Measurements from ENCODE around the gene BLVRA. TPM values are rescaled to one million over a fixed set of nuclear protein-coding genes. Genes with fewer than 3 reads are reported as not detected.

The BLVRA gene
- total RNA-seq, 1 experiment from 2014 or later = 40.7 TPM

DNA sequence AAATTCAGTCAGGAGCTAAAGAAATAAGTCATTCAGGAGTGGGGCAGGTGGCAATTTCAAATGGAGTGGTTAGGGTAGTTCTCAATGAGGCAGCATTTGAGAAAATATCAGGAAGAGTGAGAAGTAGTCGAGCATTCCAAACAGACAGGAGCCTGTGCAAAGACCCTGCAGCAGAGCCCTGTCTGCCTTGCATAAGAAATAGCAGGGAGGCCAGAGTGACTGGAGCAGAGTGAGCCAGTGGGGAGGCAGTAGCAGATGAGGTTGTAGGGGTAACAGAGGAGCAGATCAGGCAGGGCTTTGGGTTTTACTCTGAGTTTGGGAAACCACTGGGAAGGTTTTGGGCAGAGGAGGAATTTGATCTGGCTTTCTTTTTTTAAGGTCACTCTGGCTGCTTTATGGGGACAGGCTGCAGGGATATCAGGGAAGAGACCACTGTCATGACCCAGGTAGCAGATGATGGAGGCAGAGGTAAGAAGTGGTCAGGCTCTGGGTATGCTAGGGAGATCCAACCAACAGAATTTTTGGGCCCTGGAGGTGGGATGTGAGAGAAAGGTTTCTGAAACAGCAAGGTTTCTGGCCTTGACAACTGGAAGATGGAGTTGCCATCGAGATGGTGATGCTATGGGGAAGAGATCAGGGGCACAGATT is 1.3 kb upstream of the BLVRA start:
- Histone ChIP-seq H3K4me2 (ENCODE audit: insufficient read depth, insufficient read length, low read length) (peak overlapping the region; percentile 76), H3K9ac (ENCODE audit: extremely low read depth, insufficient read length, low read length) (no peak overlapping the region), H3K23ac (ENCODE audit: insufficient read length, low read depth, low read length) (no peak overlapping the region), H2BK120ac (ENCODE audit: low read depth, low read length, poor library complexity, severe bottlenecking) (no peak overlapping the region), H3K27ac (ENCODE audit: insufficient read length, low read depth, low read length) (no peak overlapping the region), H2BK15ac (ENCODE audit: low read depth, low read length) (no peak overlapping the region), H3K9me3 (ENCODE audit: control insufficient read depth, low read depth, low read length) (no peaks in the 10 kb centered on the region), H3T11ph (ENCODE audit: low read length) (no peak overlapping the region), H2BK20ac (ENCODE audit: low read depth, low read length, poor library complexity, severe bottlenecking) (no peak overlapping the region), H4K8ac (replicated peaks; ENCODE audit: insufficient read length, low read depth, low read length) (no peak overlapping the region), H2BK5ac (ENCODE audit: insufficient read length, low read length) (no peak overlapping the region), H3K18ac (ENCODE audit: insufficient read length, low read depth, low read length) (no peak overlapping the region), H3K23me2 (ENCODE audit: insufficient read length, low read depth, low read length, poor library complexity, severe bottlenecking) (peaks cover 7% of the 10 kb centered on the region), H3K79me1 (ENCODE audit: insufficient read depth, low read depth, low read length, poor library complexity, severe bottlenecking) (no peaks in the 10 kb centered on the region), H4K5ac (ENCODE audit: insufficient read length, low read depth, low read length) (no peak overlapping the region), H4K20me1 (ENCODE audit: control insufficient read depth, insufficient read depth, insufficient read length) (no peaks in the 10 kb centered on the region), H3K27me3 (ENCODE audit: insufficient read depth, low read length) (peaks cover 5% of the 10 kb centered on the region; the same call in 1 of the 2 replicates), H3K4ac (ENCODE audit: low read depth, low read length) (no peak overlapping the region), H2AK5ac (ENCODE audit: insufficient read length, low read length) (no peak overlapping the region), H3K56ac (ENCODE audit: insufficient read length, low read depth, low read length) (no peak overlapping the region), H4K91ac (ENCODE audit: insufficient read length, low read depth, low read length) (no peak overlapping the region), H2BK12ac (ENCODE audit: insufficient read length, low read depth, low read length) (no peak overlapping the region), H3K14ac (ENCODE audit: insufficient read depth, low read length) (no peak overlapping the region), H3K79me2 (ENCODE audit: insufficient read depth, low read length) (no peaks in the 10 kb centered on the region), H2AFZ (ENCODE audit: low read length) (no peak overlapping the region), H3K4me1 (ENCODE audit: insufficient read depth, low read length) (peaks cover 2% of the 10 kb centered on the region; the same call in 1 of the 2 replicates)
- Mint-ChIP-seq H3K27ac (no peak overlapping the region), H3K9me3 (no peaks in the 10 kb centered on the region), H3K27me3 (ENCODE audit: low read depth) (peaks cover 36% of the 10 kb centered on the region), H3K4me3 (peak overlapping the region; percentile 75 to 85), H3K4me1 (peaks cover 17 to 20% of the 10 kb centered on the region in 2 experiments), H3K36me3 (ENCODE audit: insufficient read depth in 1 of 3, low read depth in 3 of 3) (no peaks in the 10 kb centered on the region)
- no CpG with 5 or more reads among the region's 2 CpGs for WGBS (ENCODE audit: extremely low coverage, insufficient read length, low lambda C conversion rate)
- TF ChIP-seq CTCF (conservative IDR thresholded peaks at IDR 0.05) = no peak
- DNase-seq = no peak

Data from H9 (cell line).